Stimulated activated CD8-positive, alpha-beta memory T cell treated with anti-CD3 and anti-CD28 coated beads, Interleukin-4, amount 100 ng/mL, for 24 hours (primary cell): ENCODE results near the gene PLP2.
A peak's percentile ranks its signal among the peaks of the same experiment; 100 is the strongest.

Experiments
- DNase-seq: peaks from one replicate; pipeline ENCODE4 v3.0.0-alpha.2; 2020; ENCODE audit warnings: low read depth

The PLP2 gene

DNA sequence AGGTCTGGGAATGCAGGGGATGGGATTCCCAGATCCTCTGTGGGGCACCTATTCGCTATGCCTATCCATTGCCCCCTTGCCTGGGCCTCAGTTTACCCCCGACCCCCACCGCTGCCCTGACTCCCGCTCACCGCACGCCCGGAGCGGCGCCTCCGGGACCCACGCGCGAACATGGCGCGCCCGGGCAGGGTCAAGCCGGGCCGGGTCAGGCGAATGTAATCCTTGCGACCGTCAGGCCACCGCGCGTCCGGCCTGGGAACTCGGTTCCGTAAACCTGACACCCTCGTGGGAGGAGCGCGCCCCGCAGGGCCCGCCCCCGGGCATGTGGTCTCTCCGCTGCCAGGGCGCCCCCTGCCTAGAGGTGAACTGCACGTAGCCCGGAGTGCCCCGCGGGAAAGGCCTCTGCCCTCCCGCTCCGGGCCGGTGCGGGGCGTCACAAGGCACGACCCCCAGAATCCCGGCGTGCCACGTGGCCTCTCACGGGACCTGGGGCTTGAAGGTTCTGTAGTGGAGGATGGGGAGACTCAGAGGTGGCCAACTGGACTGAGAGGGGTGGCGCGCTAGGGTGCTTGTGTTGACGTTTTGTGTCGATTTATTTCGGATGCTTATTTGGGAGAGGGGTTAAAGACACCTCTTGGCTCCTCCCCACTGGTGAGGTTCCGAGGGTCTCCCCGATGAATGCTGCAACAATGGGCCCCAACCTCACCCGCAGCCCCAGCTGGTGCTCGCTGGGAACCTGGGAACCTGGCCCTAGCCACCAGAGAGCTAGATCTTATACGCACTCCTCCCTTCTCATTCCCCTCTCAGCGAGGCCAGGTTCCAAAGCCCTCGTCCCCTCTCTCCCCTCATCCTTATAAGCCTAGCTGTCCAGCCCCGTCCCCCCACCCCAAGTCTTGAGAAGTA, 14.7 kb downstream of the PLP2 start, which contains the start of gene PRICKLE3:
TSS of gene PRICKLE3 (minus strand) at position 249 of the 903 bp plus-strand sequence. CDS start at position 173, 76 bp downstream.
- DNase-seq, result peak; percentile 58

DNA sequence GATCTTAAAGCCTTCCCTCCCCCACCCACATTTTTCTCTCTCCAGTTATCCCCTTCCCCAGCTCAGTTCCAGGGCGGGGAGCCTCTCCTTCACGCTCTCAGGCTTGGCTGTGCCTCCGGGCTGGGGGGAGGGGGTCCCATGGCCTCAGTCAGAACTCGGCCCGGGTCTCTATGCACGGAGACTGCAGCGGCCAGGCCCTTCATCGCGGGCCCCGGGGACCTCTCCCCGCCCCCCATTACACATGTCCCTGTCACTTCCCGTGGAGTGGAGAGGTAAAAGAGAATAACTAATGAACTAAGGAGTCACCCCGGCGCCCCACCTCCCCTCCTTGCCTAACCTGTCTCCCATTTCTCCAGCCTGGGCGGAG, 15.3 kb downstream of the PLP2 start:
- no peak for DNase-seq

DNA sequence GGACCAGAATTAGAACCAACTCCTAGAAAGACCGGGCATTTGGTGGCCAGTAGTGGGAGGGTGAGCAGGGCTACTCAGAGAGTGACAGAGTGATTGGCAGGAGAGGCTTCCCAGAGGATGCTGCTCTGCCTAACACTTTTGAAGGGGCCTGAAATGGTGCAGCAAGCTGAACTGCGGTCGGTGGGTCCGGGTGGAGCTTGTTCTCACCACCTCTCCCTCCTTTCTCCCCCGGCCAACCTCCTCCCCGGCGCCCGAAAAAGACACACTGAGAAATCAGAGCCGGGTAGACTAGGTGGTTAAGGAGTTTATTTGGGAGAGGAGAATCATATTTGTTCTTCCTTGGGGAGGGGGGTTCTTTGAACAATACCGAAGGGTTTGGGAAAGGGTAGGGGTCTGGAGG, 15.8 kb downstream of the PLP2 start:
- DNase-seq, result no peak

DNA sequence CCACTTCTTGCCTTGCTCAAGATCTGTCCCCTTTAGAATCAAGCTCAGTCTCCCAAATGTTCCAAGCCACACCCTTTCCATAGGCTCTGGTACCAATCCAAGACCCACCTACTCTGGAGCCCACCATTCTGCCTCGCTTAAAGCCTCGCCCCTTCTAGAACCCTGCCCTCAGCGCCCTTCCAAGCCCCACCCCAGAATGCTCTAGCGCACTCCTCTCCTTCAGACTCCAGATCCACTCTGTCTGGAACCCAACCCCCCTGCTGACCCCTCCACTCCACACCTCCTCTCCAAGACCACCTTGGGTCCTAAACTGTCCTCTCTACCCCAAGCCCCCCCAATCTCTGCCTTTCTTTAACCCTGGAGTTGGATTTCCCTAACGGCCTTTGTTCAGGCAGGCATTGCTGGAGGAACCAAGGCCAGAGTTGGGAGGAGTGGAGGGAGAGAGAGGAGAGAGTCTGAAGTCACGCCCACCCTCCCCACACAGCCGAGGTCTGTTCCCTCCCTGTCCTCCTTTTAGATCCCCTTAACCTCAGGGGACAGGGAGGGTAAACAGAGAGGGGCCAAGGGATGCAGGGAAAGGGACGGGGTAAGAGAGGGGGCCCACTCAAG, 16.9 kb downstream of the PLP2 start:
- no peak for DNase-seq

DNA sequence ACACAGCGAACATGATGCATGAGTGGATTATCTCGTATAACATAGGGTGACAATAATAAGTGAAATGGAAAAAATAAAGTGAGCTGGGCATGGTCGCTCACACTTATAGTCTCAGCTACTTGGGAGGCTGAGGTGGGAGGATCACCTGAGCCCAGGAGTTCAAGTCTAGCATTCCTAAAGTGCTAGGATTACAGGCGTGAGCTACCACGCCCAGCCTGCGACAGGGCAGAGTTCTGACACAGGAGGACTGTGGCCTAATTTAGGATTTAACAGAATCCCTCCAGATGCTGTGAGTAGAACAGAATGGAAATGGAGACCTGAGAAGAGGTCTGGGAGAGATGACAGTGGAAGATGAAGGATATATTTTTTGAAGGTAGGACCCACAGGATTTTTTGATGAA, 17.9 kb downstream of the PLP2 start:
- no peak for DNase-seq

DNA sequence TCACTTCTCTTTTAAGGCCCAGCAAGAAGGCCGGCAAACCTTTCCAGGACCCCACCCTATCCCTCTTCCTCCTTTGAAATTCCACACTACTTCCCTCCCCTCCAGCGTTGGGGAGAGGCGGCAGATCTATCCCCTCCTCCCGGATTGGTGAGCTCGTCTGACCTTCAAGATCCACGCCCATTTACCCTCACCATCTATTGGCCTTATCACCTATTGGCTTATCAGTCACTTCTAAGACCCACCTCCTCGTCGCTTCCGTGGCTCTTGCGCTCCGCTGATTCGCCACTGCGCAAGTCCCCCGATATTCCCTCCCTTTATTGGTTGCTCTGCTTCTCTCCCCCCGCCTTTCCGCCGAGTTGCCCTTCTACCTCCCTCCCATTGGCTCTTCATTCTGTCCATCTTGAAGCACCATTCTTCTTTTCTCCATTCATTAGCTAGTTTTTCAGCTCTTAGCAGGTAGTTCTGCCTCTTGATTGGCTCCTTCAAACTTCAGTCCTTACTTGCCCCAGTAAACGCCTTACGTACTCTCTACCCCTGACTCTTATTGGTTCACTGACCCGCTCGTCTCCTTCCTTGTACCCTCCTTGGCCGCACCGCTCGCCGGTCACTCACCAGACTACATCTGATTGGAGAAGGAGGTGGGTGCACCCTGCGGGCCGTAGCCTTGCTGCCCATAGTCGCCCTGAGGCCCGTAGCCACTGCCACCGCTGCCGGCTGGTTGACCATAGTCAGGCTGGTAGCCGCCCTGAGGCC, 19.3 kb downstream of the PLP2 start:
- peak; percentile 67 for DNase-seq

DNA sequence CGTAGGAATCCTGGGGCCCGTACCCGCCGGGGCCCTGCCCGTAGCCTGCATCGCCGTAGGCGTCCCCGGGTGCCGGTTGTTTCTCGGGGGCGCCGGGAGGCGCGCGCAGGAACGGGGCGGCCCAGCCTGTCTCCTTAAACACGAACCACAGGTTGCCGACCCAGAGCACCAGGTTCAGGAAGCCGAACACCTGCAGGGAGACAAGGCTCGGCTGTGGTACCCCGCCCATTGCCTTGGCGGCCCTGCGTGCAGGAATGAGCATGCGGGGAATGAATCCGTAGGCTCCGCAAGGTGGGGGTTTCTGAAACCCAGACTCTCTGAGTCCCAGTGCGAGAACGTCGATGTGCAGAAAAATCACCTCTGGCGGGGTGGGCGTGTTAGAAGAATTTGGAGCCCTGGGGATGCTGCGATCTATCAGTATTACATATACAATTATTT, 19.9 kb downstream of the PLP2 start:
- DNase-seq, result no peak

DNA sequence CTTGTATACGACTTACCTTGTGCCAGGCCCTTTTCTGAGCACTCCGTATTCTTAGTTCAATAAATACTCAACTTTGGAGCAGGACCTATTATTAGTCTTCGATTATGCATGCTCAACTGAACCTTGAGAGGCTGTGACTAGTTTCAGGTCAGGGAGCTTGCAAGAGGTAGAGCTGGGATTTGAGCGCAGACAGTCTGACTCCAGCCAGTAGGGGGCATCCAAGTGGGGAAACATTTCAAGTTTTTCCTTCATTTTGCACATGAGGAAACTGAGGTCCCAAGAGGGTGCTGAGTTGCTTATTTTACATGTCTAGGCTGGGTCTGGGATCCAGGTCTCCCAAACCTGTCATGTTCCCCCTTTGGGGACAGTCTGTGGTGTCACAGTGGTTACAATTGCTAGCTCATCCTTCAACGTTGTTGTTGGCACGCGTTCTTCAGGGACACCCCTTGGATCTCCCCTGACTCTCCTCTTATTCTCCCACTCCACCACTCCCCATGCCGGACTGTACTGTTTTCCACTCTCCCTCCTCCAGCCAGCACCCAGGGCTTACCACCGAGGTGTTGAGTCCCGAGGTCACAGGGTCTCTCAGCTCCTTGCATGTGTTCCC, 21.1 kb downstream of the PLP2 start:
- no peak for DNase-seq

DNA sequence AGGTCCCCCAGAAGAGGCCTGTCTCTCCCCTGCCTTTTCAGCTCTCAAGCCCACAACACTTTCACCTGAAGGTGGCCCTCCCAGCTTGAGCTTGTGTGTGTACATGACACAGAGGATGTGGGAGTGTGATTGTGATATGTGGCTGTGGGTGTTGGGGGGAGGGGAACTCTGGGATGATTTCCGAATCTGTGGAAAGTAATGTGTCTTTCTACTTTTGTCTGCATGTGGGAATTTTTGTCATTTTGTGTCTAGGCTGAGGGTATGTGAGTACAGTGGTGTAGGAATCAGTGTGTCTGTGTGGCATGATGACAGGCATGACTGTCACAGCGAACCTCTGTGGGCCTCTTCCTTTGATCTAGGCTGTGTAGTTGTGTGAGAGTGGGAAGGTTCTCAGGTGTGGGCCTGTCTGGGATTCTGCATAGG, 21.9 kb downstream of the PLP2 start:
- DNase-seq, result no peak

DNA sequence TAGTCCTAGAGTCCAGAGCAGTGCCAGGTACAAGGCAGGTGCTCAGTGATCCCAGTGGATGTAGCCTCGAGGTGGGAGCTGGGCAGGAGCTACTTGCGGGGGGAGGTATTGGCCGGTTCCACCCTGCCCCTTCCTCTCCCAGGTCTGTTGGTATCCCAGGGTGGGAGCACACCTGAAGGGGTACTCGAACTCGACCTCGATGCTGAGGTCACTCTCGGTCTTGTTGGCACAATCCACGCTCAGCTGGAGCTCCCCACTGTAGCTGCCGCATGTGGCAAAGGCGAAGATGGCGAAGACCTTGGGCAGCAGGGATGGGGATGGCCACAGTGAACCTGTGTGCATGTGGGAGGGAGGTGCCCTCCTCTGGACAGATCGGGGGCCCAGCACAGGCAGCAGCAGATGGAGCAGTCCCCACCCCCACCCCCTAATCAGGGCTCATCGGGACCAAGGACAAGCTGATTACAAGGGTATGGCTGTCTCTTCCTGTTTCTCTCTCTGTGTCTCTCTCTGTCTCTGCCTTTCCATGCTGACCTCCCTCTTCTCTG, 25.9 kb downstream of the PLP2 start:
- no peak for DNase-seq

DNA sequence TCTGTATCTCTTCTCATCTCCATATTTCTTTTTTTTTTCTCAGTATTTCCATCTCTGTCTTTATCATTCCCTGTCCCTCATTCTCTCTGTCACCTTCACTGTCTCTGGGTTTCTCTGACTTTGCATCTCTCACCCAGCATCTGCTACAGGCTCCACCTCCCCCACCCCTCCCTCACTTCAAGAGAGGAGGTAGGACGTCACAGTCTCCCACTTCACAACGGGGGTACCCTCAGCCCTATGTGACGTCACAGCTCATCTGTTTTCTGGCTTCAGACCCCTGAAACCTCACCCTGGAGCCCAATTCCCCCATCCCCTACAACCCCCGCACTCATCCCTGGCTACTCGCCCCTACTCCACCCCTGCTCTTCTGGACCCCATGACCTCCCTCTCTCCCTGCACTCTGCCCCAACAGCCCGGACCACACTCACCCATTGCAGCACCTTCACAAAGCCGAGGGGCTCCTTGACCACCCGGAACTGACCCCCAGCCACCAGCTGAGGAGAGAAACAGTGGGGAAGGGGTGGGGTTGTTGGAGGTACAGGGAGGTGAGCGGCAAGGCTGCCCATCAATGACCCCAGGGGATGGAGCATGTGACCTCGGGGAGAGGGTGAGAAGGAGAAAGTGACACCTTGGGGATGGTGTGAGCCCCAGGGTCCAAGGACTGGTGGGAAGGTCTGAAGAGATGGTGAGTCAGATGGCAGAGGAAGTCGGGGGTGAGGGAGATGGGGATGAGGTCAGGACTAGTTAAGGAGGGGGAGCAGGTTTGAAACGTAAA, 27.0 kb downstream of the PLP2 start:
- DNase-seq, result no peak

DNA sequence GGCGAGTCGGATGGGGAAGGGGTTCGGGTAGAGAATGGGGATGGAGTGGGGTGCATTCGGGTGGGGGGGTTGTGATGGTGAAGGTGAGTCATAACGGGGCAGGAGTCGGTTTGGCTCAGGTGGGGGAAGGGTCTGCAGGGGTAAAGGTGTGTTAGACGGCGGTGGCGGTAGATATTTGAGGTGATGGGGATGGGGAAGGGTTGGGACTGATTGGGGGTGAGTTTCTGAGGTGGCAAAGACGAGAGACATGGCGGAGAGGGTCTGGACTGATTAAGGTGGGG, 27.6 kb downstream of the PLP2 start:
- no peak for DNase-seq

DNA sequence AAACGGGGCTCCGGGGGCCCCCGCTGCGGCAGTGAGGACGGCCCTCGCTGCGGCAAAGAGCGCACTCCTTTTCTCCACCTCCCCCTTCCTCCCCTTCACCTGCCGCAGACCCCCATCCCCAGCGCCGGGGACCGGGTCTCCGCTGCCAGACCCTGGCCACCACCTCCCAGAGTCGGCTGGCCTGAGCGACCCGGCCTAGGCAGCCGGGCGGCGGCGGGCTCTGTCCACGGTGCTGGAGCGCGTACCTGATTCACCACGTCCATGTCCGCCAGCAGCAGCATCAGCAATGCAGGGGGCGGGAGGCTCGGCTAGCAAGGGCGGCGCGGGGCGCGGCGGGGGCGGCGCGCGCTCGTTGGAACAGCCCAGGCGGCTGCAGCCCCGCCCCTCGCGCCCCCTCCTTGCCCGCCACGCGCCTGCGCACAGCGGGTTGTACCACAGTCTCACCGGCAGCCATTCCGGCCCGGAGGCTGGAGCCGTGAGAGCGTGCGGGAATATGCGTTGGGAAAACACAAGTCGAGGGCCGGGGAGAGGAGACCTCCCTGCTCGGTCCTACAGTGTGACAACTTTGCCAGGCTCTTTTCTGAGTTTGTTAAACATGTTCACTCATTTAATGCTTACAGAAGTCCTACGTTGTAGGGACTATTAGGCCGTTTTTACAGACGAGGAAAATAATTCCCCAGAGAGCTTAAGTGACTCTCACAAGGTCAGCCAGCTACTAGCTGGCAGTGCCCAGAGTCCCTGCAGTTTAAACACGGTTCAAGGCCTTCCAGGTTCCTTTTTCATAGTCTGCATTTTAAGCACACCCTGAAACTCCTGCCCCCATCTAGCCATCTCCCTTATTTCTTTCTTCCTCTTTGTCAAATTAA, 28.4 kb downstream of the PLP2 start, which contains the start of gene SYP:
TSS of gene SYP (minus strand) at position 288 of the 866 bp plus-strand sequence. CDS start at position 281, 7 bp downstream.
- DNase-seq, result peak; percentile 78

DNA sequence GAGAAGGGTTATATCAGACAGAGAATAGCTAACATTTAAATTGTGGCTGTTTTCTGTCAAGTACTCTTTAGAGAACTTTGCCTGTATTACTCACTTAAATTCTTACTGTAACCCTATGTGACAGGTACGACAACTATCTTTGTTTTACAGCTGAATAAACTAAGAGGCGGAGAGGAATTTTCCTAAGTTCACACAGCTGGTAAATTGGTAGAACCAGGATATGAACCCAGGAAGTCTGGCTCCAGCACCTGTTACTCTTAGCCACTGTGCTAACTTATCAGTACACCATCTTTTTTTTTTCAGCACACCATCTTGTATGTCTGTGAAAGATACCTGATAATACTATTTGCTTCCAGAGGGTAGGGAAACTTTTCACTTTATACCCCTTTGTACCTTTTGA, 30.3 kb downstream of the PLP2 start:
- no peak for DNase-seq

DNA sequence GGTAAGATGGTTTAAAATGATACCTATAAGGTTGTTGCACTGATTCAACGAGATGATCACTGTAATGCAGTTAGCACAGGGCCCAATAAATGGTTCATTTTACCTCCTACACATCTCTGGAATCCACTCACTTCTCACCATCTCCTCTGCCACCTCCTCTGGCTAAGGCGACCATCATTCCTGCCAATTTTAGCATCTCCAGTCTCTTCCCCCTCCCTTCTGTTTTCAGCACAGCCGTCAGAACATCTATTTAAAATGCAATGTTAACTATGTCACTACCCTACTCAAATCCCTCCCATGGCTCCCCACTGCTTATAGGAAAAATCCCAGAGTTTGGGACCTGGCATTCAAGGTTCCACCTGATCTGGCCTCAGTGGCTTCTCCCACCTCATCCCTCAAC, 31.8 kb downstream of the PLP2 start:
- no peak for DNase-seq

DNA sequence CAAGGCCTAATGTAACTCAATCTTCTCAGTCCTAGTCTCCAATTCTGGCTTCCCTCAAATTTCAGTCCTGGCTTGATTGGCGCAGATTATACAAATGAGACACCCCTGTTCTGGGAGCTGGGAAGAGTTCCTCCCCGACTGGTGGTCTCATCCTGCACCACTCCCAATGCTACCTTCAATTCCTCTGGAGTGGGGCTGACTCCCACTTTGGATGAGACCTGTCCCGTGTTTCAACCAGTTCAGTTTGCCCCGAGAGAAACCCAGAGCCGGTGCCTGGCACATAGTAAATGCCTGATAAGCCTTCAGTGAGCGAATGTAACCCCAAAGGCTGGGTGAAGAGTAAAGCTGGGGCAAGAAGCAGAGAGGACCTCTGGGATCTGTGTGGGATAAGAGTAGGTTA, 32.3 kb downstream of the PLP2 start:
- DNase-seq, result no peak

DNA sequence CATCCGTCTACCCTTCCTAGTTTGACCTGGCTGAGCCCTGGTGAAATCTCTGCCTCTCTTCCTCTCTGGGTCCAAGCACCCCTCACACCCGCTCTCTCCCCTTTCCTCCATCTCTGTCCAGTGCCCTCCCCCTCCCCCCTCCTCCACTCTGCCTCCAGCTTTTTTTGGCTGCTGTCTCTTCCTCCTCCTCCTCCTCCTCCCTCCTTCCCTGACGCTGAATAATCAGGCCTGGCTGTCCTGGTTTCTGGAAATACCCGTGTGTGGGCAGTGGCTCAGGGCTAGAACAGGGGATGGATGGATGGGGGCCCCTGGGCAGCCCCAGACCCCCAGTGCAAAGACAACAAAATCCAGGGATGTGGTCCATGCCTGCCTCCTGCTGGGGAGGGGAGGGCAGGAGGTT, 33.0 kb downstream of the PLP2 start:
- DNase-seq, result no peak

DNA sequence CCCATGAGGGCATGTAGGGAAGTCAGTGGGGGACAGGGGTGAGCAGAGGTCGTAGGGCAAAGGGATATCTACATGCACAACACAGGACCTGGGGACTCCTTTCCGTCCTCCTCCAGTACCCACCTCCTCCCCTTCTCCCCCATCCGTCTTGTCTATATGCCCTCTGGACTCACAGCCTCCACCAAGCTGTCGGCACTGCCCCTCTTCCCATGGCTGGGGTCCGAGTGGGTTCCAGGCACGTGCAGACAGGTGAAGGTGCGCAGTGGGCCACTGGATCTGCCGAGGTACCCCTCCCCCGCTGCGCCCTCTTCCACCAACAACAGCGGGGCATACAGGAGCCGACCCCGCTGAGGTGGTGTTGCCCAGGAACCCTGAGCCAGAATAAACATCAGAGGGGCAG, 33.7 kb downstream of the PLP2 start:
- no peak for DNase-seq

DNA sequence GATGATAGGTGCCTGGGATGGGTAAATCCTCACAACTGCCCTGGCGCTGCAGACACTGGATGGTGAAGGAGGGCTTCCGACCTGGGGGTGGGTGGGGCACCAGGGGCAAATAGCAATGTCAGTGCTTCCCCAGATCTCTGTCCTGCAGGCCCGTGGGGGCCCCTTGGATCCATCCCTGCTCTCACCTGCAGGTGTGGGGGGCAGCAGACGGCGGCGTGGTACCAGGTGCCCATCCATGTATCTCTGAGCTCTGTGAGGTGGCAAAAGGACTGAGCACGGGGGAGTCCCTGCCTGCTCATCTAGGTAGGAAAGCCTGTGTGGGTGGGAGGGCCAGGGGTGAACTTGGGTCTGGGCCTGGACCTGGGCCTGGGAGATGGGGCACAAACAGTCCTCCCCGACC, 34.8 kb downstream of the PLP2 start:
- DNase-seq, result no peak

DNA sequence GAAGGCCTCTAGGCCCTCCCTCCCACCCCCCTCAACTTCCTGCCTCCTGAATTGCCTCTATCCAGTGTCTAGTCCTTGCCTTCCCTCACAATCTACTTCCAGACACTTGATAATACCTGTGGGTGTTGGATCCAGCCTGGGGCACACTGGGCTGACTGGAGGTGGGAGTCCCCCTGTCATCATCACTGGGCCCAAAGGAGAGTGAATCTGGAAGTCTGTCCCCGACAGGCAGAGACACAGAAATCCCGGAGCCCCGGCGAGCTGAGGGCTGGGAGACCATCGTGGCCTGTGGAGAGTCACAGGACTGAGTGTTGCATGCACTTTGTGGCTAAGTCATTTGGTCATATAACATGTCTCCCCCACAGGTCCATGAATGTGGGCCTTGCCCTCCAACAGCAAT, 36.7 kb downstream of the PLP2 start:
- DNase-seq, result no peak
